ENCODE results near the gene MATN4. TPM values are rescaled to one million over a fixed set of nuclear protein-coding genes. Genes with fewer than 3 reads are reported as not detected.

MATN4 gene
- total RNA-seq, 1 experiment from 2014 or later = not detected

DNA sequence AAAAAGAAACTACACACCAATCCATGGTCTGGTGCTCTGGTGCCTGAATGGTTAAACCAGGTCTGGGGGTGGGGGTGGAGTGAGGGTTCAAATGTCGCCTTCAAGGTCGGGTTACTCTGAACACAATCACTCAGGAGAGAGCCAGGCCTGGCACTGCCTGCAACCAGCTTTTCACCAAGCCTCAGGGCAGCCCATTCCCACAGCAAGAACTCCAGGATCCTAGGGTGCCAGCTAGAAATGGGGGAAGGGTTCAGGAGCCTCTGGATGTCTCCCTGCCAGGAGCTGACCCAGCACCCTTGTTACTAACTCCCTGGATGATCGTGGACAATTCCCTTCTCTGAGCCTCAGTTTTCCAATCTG lies 33.5 kb upstream of the MATN4 start:
- no TSS peak for BruUV-seq (replicated peaks)
- POLR2A ChIA-PET = interaction anchor here (0.9 to 37.4 kb wide), 11 partner anchors 9 to 493 kb away, joined by 3 to 1328 read pairs (median 4); partner anchors contain the start of genes PIGT, SDC4, SNX21 and SYS1
- Mint-ChIP-seq H3K9me3 (ENCODE audit: unreplicated experiment) (no peaks in the 10 kb centered on the region), H3K4me1 (ENCODE audit: insufficient read depth, unreplicated experiment) (peaks cover 80% of the 10 kb centered on the region), H3K27me3 (ENCODE audit: insufficient read depth, unreplicated experiment) (no peaks in the 10 kb centered on the region), H3K27ac (ENCODE audit: low read depth, unreplicated experiment) (peak overlapping the region; percentile 93), H3K4me3 (ENCODE audit: unreplicated experiment) (peak overlapping the region; percentile 89), H3K36me3 (ENCODE audit: insufficient read depth, unreplicated experiment) (peaks cover 27% of the 10 kb centered on the region)
- peak; percentile 39 for DNase-seq (ENCODE audit: unreplicated experiment)
- TF ChIP-seq, protein P1, sequence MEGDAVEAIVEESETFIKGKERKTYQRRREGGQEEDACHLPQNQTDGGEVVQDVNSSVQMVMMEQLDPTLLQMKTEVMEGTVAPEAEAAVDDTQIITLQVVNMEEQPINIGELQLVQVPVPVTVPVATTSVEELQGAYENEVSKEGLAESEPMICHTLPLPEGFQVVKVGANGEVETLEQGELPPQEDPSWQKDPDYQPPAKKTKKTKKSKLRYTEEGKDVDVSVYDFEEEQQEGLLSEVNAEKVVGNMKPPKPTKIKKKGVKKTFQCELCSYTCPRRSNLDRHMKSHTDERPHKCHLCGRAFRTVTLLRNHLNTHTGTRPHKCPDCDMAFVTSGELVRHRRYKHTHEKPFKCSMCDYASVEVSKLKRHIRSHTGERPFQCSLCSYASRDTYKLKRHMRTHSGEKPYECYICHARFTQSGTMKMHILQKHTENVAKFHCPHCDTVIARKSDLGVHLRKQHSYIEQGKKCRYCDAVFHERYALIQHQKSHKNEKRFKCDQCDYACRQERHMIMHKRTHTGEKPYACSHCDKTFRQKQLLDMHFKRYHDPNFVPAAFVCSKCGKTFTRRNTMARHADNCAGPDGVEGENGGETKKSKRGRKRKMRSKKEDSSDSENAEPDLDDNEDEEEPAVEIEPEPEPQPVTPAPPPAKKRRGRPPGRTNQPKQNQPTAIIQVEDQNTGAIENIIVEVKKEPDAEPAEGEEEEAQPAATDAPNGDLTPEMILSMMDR (IDR thresholded peaks at IDR 0.05; ENCODE audit: unreplicated experiment) = no peak
- CTCF ChIA-PET = interaction anchor here (0.7 to 9.0 kb wide), 9 partner anchors 9 to 437 kb away, joined by 3 to 82 read pairs (median 4); partner anchors contain the start of gene SYS1
- intact Hi-C loops (cut with micrococcal nuclease) = no loop called here

GRCh38 chr20:45340951-45341350 lies 32.9 kb upstream of the MATN4 start:
- Mint-ChIP-seq H3K4me1 (ENCODE audit: insufficient read depth, unreplicated experiment) (peaks cover 78% of the 10 kb centered on the region), H3K4me3 (ENCODE audit: unreplicated experiment) (peak overlapping the region; percentile 20), H3K36me3 (ENCODE audit: insufficient read depth, unreplicated experiment) (peaks cover 33% of the 10 kb centered on the region), H3K27me3 (ENCODE audit: insufficient read depth, unreplicated experiment) (no peaks in the 10 kb centered on the region), H3K9me3 (ENCODE audit: unreplicated experiment) (no peaks in the 10 kb centered on the region), H3K27ac (ENCODE audit: low read depth, unreplicated experiment) (peak overlapping the region; percentile 62)
- ChIA-PET CTCF (interaction anchor here (0.6 to 9.0 kb wide), 8 partner anchors 8 to 632 kb away, joined by 3 to 82 read pairs (median 4); partner anchors contain the start of gene SYS1), POLR2A (interaction anchor here (1.1 to 37.4 kb wide), 8 partner anchors 19 to 493 kb away, joined by 4 to 1328 read pairs (median 4); partner anchors contain the start of genes PIGT, SDC4, SNX21 and SYS1)
- no TSS peak for BruUV-seq (replicated peaks)
- intact Hi-C loops (cut with micrococcal nuclease) = no loop called here
- TF ChIP-seq, protein P1 (IDR thresholded peaks at IDR 0.05; ENCODE audit: unreplicated experiment) = no peak
- no peak for DNase-seq (ENCODE audit: unreplicated experiment)

- Mint-ChIP-seq H3K36me3 (ENCODE audit: insufficient read depth, unreplicated experiment) (peaks cover 39% of the 10 kb centered on the region), H3K27ac (ENCODE audit: low read depth, unreplicated experiment) (peak overlapping the region; percentile 62)
- POLR2A ChIA-PET = interaction anchor here (1.0 to 37.4 kb wide), 5 partner anchors 20 to 439 kb away, joined by 3 to 1328 read pairs (median 4); partner anchors contain the start of genes PIGT, SDC4 and SYS1
Measured at GRCh38 chr20:45340236-45340847, 32.2 kb upstream of the MATN4 start.

DNA sequence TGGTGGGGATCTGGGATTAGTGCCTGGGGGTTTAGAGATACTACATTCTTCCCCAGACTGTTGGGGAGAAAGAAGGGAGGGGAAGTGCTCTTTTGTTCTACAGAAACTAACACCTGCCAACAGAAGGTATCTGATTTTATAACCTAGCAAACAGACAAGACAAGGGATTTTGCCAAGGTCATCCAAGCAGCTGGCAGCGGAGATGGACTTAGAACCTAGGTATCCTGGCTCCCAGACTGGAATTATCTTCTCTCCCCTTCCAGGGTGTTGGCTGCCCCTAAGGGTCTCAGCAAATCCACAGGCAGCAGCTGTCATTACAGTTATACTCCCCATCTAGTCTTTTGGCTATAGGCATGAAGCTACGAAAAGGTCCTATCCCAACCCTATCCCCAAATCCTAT lies 31.7 kb upstream of the MATN4 start:
- intact Hi-C loops (cut with micrococcal nuclease) = no loop called here

More at GRCh38 chr20:45340236-45340847, 32.2 kb upstream of the MATN4 start:
- Mint-ChIP-seq H3K4me1 (ENCODE audit: insufficient read depth, unreplicated experiment) (peaks cover 72% of the 10 kb centered on the region), H3K9me3 (ENCODE audit: unreplicated experiment) (no peaks in the 10 kb centered on the region), H3K27me3 (ENCODE audit: insufficient read depth, unreplicated experiment) (no peaks in the 10 kb centered on the region), H3K4me3 (ENCODE audit: unreplicated experiment) (peak overlapping the region; percentile 20)
- peak; percentile 41 for DNase-seq (ENCODE audit: unreplicated experiment)
- TF ChIP-seq, protein P1 (IDR thresholded peaks at IDR 0.05; ENCODE audit: unreplicated experiment) = no peak
- CTCF ChIA-PET = interaction anchor here (0.6 to 9.0 kb wide), 4 partner anchors 16 to 632 kb away, joined by 3 to 82 read pairs (median 4); partner anchors contain the start of gene SYS1
- BruUV-seq (replicated peaks) = no TSS peak
- intact Hi-C loops (cut with micrococcal nuclease) = no loop called here

More for the DNA sequence above, 31.7 kb upstream of the MATN4 start:
- Mint-ChIP-seq H3K9me3 (ENCODE audit: unreplicated experiment) (no peaks in the 10 kb centered on the region), H3K4me1 (ENCODE audit: insufficient read depth, unreplicated experiment) (peaks cover 66% of the 10 kb centered on the region), H3K4me3 (ENCODE audit: unreplicated experiment) (peak overlapping the region; percentile 44), H3K27me3 (ENCODE audit: insufficient read depth, unreplicated experiment) (no peaks in the 10 kb centered on the region), H3K36me3 (ENCODE audit: insufficient read depth, unreplicated experiment) (peaks cover 44% of the 10 kb centered on the region), H3K27ac (ENCODE audit: low read depth, unreplicated experiment) (peak overlapping the region; percentile 97)
- ChIA-PET CTCF (interaction anchor here (0.7 to 9.0 kb wide), 3 partner anchors 16 to 22 kb away, joined by 3 to 82 read pairs (median 3); partner anchors contain the start of gene SYS1), POLR2A (interaction anchor here (1.0 to 37.4 kb wide), 5 partner anchors 20 to 440 kb away, joined by 3 to 1328 read pairs (median 4); partner anchors contain the start of genes PIGT, SDC4 and SYS1)
- BruUV-seq (replicated peaks) = no TSS peak
- TF ChIP-seq, protein P1 (IDR thresholded peaks at IDR 0.05; ENCODE audit: unreplicated experiment) = no peak
- DNase-seq (ENCODE audit: unreplicated experiment) = no peak
